ENCODE data around the gene DNM2. TPM values are rescaled to one million over a fixed set of nuclear protein-coding genes. Genes with fewer than 3 reads are reported as not detected.
A peak's percentile ranks its signal among the peaks of the same experiment; 100 is the strongest.

DNM2 gene
- total RNA-seq, 3 donors from 2014 or later, result 152 to 161 (median 158) TPM

DNA sequence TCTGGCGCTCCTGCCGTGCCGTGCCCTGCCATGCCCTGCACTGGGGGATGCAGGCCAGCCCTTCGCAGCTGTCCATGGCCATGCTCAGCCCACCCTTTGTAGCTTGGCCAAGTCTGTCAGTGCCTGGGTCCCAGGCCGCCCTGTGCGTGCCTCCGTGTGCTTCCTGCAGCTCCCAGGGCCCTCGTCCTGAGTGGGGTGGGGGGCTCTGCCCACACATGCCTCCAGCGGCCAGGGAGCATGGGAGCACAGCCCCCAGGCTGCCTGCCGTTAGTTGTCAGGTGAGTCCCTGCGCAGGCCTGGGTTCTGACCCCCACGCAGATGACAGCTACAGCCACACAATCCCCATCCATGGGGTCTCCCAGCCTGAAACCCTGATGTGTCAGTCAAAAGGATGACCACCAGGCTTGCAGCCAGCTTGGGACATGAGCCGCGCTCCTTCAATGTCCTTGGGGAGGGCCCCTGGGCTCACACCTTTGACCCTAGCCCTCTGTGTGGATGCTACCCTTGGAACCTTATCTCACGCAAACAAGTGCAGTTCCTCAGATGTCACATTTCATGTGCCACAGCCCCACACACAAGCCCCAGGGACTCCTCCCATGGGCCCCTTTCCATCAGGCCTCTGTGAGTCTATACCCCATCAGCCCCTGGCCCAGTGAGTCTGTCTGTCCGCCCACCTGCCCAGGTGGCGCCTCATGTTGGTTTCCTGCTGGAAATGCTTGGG is 93.7 kb downstream of the DNM2 start:
- H3K4me3 Mint-ChIP-seq, result no peak overlapping the region
- H3K27me3 Mint-ChIP-seq (ENCODE audit: low read depth), result no peaks in the 10 kb centered on the region
- peaks cover 23% of the 10 kb centered on the region for H3K36me3 Mint-ChIP-seq (ENCODE audit: insufficient read depth)
- H3K9me3 Mint-ChIP-seq, result no peaks in the 10 kb centered on the region
- no peak for ATAC-seq
- H3K4me1 Mint-ChIP-seq (ENCODE audit: low read depth), result peaks cover 26% of the 10 kb centered on the region
- DNase-seq, result no peak

DNA sequence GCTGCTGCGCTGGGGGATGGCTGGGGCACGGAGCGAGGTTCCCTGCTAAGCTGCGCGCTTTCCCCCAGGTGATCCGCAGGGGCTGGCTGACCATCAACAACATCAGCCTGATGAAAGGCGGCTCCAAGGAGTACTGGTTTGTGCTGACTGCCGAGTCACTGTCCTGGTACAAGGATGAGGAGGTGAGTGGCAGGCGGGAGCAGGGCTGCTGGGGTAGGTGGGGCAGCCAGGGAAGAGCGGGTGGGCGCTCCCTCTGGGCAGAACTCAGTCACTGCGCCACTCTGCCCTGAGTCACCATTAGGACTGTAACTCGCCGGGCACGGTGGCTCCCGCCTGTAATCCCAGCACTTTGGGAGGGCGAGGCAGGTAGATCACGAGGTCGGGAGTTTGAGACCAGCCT is 94.3 kb downstream of the DNM2 start:
- H3K4me3 Mint-ChIP-seq, result no peak overlapping the region
- H3K36me3 Mint-ChIP-seq (ENCODE audit: insufficient read depth), result peaks cover 23% of the 10 kb centered on the region
- no peak for ATAC-seq
- H3K9me3 Mint-ChIP-seq, result no peaks in the 10 kb centered on the region
- H3K4me1 Mint-ChIP-seq (ENCODE audit: low read depth), result peaks cover 26% of the 10 kb centered on the region
- no peaks in the 10 kb centered on the region for H3K27me3 Mint-ChIP-seq (ENCODE audit: low read depth)
- no peak for DNase-seq

DNA sequence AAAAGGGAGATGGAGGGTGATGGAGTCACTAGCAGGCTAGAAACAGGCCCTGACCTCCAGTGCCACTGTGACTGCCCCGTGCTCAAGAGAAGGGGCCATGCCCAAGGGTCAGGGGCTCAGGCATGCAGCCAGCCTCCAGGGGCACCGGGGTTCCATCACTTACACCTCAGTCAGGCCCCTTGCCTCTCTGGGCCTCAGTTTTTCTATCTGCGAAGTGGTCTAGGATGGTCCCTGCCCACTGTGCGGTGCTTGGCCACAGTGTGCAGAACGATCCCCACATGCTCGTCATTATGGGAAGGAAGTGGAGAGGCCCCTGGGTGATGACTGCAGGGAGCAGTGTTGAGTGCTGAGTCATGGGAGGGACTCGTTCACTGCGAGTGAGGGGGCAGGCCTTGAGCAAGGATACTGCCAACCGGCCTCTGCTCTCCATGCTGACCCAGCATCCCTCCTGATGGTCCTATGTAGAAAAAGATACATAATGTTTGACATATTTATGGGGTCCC is 95.1 kb downstream of the DNM2 start:
- DNase-seq (no peak), ATAC-seq (peak; percentile 64 to 84)
- peaks cover 26% of the 10 kb centered on the region for H3K4me1 Mint-ChIP-seq (ENCODE audit: low read depth)
- peaks cover 23% of the 10 kb centered on the region for H3K36me3 Mint-ChIP-seq (ENCODE audit: insufficient read depth)
- H3K9me3 Mint-ChIP-seq, result no peaks in the 10 kb centered on the region
- H3K27me3 Mint-ChIP-seq (ENCODE audit: low read depth), result no peaks in the 10 kb centered on the region
- H3K4me3 Mint-ChIP-seq, result no peak overlapping the region

DNA sequence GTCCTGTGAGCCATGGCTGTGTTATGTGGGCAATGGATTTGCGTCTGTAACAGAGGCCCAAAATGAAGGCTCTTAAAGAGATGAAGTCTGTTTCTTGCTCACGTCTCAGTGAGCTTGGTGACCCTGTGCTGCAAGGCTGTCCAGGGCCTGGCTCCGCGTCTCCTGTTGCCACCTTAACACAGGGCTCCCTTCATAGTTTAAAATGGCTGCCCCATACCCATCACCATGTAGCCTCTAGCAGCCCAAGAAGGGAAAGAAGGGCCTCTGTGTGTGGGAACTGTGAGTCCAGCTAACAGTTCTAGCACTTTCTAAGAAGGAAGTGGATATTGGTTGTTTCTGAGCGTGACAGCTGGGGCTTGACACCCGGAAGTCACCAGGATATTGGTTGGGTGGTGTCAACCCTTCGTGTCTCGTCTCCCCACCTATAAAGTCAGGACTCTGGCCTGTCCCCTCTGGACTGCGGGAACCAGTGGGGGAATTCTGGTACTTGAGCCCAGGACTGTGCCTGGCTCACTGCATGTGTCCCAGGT is 97.2 kb downstream of the DNM2 start:
- H3K27me3 Mint-ChIP-seq (ENCODE audit: low read depth), result no peaks in the 10 kb centered on the region
- peaks cover 11% of the 10 kb centered on the region for H3K4me1 Mint-ChIP-seq (ENCODE audit: low read depth)
- peaks cover 18% of the 10 kb centered on the region for H3K36me3 Mint-ChIP-seq (ENCODE audit: insufficient read depth)
- H3K9me3 Mint-ChIP-seq, result no peaks in the 10 kb centered on the region
- ATAC-seq, result no peak
- H3K4me3 Mint-ChIP-seq, result no peak overlapping the region
- no peak for DNase-seq

DNA sequence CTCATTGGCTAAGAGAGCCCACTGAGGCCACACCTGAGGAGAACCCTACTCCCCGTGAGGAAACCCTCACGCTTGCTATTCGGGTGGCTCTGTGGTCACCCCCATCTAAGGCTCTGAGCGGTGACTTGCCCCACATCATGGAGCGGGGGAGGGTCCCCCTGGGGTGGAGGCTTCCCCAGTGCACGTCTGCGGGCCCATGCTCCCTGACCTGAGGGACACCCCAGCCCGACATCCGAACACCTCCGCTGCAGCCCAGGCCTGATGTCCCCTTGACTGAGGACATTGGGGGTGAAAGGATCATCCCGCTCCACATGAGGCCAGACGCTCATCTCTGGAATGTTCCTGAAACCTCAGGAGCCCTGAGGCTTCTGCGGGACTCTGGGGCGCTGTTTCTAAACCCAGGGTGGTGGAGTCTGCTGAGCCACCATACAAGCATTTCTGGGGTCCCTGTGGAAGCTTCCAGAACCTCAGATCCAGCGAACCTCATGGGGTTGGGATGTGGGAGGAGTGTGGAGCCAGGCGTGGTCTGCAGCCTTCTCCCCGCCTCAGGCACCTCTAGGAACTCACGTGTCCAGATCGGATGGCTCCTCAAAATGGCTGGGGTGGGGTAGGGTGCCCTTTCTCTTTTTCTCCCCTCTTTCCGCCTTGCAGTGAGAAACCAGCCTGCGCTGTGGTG is 98.2 kb downstream of the DNM2 start:
- peaks cover 14% of the 10 kb centered on the region for H3K4me1 Mint-ChIP-seq (ENCODE audit: low read depth)
- no peak for DNase-seq
- no peaks in the 10 kb centered on the region for H3K27me3 Mint-ChIP-seq (ENCODE audit: low read depth)
- ATAC-seq, result no peak
- H3K36me3 Mint-ChIP-seq (ENCODE audit: insufficient read depth), result peaks cover 25% of the 10 kb centered on the region
- no peaks in the 10 kb centered on the region for H3K9me3 Mint-ChIP-seq
- H3K4me3 Mint-ChIP-seq, result no peak overlapping the region

DNA sequence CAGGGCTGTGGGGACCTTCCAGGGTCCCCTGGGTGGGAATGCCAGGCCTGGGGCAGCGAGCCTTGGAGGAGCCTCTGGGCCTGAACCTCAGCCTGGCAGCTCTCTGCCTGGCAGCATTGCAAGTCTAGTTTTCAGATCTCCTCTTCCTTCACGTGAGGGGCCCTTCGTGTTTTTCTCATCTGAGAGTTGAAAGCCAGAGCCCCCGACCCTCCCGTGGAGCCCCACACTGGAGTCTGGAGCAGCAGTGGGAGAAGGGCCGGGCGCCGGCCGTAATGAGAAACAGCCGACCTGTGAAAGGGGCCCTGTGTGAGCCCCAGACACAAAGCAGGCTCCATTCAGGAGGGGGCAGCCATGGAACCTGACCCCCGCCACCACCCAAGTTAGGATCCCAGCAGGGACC is 98.8 kb downstream of the DNM2 start:
- Mint-ChIP-seq H3K4me1 (ENCODE audit: low read depth) (peaks cover 14% of the 10 kb centered on the region), H3K9me3 (no peaks in the 10 kb centered on the region), H3K36me3 (ENCODE audit: insufficient read depth) (peaks cover 26% of the 10 kb centered on the region), H3K27me3 (ENCODE audit: low read depth) (no peaks in the 10 kb centered on the region), H3K4me3 (no peak overlapping the region)
- ATAC-seq, result no peak
- DNase-seq, result no peak

DNA sequence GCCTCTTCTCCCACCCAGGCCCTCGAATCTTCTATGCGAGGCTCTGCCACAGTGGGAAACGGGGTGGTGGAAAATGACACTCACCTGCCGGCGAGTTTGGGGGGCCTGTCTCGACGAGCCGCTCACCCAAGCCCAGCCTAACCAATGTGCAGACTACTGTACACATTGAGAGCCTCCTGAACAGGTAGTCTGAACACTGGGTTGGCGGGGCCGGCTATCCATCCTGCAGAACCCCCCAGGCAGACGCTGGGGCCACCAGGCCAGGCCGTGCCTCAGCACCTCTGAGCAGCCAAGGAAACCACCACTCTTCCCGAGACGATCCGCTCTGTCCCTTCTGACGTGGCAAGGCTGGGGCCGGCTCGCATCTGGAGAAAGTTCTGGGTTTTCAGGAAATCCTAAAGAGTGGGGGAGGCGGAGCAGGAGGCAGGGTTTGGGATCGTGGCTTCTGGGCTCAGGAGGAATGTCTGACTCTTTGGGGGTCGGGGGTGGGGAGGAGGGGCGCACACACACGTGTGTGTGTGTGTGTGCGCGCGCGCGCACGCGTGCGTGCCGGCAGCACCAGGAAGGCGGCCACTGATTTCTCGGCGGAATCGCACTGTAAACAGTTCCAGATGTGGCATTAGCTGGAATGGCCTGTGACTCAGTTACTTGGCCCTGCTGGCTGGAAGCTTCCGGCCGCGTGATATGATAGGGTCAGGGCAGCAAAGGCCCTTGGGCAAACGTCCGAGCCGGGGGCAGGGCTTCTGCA is 99.6 kb downstream of the DNM2 start:
- H3K36me3 Mint-ChIP-seq (ENCODE audit: insufficient read depth), result peaks cover 26% of the 10 kb centered on the region
- no peaks in the 10 kb centered on the region for H3K27me3 Mint-ChIP-seq (ENCODE audit: low read depth)
- ATAC-seq (no peak), DNase-seq (no peak)
- peaks cover 14% of the 10 kb centered on the region for H3K4me1 Mint-ChIP-seq (ENCODE audit: low read depth)
- H3K9me3 Mint-ChIP-seq, result no peaks in the 10 kb centered on the region
- H3K4me3 Mint-ChIP-seq, result no peak overlapping the region

DNA sequence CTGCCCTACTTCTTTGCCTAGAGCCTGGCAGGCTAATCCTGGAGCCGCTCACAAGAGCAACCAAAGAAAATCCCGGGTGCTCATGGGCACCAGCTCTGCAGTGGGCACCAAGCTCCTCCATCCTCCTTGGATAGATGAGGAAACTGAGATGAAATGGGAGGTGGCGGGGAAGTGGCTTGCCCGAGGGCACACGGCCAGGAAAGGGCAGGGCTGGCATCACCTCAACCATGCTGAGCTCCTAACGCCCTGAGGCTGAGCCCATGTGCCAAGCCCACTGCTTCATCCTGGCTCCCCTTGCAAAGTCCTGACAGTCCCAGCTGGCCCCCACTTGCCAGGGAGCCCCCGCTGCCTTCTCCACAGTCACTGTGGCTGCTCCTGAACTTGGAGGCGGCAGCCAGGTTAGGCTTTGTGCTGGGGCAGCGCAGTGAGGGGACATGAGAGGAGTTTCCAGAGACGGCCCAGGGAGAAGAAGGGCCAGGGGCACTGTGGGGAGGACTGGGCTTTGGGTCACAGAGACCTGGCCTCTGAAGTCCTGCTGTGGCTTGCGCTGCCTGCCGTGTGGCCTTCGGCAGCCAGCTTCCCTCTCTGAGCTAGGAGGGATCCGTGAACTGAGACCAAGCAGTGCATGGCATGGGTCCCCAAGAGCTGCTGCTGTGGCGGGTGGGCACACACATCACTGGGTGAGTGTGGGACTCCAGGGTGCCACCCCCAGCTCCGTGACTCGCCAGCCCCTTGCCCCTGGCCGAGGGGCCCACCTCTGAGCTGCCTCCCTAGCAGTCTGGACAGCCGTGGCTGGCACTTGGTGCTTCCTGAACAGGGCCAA is 100.6 kb downstream of the DNM2 start:
- peaks cover 22% of the 10 kb centered on the region for H3K36me3 Mint-ChIP-seq (ENCODE audit: insufficient read depth)
- peaks cover 7% of the 10 kb centered on the region for H3K4me1 Mint-ChIP-seq (ENCODE audit: low read depth)
- no peaks in the 10 kb centered on the region for H3K9me3 Mint-ChIP-seq
- no peaks in the 10 kb centered on the region for H3K27me3 Mint-ChIP-seq (ENCODE audit: low read depth)
- no peak overlapping the region for H3K4me3 Mint-ChIP-seq
- DNase-seq (no peak), ATAC-seq (no peak)

DNA sequence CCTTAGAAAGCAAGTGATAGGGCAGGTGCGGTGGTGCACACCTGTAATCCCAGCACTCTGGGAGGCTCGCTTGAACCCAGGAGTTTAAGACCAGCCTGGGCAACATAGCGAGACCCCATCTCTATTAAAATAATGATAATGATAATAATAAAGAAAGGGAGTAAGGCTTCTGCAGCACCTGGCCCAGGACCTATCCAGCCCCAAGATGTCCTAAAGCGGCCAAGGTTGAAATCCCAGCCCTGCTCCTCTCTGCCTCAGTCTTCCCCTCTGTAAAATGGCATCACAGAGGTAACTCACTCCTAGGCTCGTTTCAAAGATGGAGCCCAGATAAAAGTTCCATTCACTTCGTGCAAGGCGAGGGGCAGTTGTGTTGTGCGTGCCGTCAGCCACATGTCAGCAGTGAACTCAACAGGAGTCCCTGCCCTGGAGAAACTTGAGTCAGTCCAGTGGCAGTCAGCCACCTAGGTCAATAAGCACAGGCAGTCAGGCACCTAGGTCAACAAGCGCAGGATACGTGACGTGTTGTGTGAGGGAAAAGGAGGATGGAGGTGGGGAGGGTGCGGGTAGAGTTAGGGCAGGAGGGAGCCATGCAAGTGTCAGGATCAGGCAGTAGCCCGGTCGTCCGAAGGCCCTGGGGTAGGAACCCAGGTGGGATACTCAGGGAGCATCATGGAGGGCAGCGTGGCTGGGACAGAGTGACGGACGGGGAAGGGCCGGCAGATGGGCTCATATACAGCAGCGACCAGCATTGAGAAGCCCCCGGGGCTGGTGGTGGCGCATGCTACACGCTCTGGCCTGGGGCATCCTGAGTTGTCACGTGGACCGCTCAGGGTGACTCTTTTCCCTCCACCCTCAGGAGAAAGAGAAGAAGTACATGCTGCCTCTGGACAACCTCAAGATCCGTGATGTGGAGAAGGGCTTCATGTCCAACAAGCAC is 101.5 kb downstream of the DNM2 start:
- no peak for ATAC-seq
- H3K4me1 Mint-ChIP-seq (ENCODE audit: low read depth), result peaks cover 7% of the 10 kb centered on the region
- no peak for DNase-seq
- no peak overlapping the region for H3K4me3 Mint-ChIP-seq
- H3K36me3 Mint-ChIP-seq (ENCODE audit: insufficient read depth), result peaks cover 23% of the 10 kb centered on the region
- H3K27me3 Mint-ChIP-seq (ENCODE audit: low read depth), result no peaks in the 10 kb centered on the region
- H3K9me3 Mint-ChIP-seq, result no peaks in the 10 kb centered on the region

DNA sequence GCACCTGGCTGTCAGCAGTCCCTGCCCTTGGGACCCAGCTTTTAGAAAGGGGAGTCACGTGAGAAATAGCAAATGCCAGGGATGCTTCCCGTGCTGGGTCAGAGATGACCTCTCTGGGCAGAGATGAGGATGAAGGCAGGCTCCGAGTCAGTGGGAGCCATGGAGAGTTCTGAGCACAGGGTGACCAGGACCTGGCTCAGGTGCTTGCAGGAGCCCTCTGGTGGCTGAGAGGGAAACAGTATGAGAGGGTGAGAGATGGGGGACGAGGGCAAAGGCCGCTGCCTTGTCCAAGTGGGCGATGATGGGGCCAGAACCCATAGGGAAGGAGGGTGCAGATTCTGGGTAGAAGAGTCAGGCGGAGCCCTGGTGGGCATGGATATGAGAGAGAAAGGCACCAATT is 102.3 kb downstream of the DNM2 start:
- no peak for DNase-seq
- H3K9me3 Mint-ChIP-seq, result no peaks in the 10 kb centered on the region
- H3K4me3 Mint-ChIP-seq, result no peak overlapping the region
- peaks cover 23% of the 10 kb centered on the region for H3K36me3 Mint-ChIP-seq (ENCODE audit: insufficient read depth)
- ATAC-seq, result peak; percentile 58 to 68
- no peaks in the 10 kb centered on the region for H3K27me3 Mint-ChIP-seq (ENCODE audit: low read depth)
- peaks cover 2% of the 10 kb centered on the region for H3K4me1 Mint-ChIP-seq (ENCODE audit: low read depth)

DNA sequence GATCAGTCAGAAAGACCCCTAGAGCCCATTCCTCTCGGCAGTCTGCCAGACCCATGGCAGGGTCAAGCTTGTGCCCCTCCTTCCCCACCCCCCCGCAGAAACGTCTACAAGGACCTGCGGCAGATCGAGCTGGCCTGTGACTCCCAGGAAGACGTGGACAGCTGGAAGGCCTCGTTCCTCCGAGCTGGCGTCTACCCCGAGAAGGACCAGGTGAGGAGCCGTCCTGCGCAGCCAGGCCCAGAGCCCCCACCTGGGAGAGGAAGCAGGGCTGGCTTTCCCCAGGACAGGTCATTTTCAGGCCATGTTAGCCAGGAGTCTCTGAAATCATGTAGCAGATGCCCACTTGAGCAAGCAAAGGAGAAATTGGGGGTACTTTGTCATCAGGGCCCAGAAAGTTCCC is 105.8 kb downstream of the DNM2 start:
- Mint-ChIP-seq H3K4me1 (ENCODE audit: low read depth) (peaks cover 2% of the 10 kb centered on the region), H3K36me3 (ENCODE audit: insufficient read depth) (peaks cover 29% of the 10 kb centered on the region), H3K4me3 (no peak overlapping the region), H3K9me3 (no peaks in the 10 kb centered on the region), H3K27me3 (ENCODE audit: low read depth) (no peaks in the 10 kb centered on the region)
- DNase-seq, result no peak
- no peak for ATAC-seq

DNA sequence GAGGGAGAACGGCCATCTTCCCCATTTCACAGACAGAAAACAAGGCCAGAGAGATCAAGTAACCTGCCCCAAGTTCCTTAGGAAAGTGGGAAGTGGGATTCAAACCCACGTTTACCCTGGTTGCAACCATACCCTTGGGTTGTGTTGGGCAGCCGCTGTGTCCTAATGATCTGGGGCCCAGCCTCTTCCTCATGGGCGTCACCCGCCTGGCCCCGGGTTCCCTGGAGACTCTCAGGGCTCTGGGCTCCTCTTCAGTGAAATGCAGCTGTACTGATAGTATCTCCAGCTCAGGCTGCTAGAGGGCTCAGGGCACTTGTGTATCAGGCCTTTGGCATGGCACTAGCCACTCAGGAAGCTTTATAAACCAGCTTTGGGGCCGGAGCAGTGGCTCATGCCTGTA is 108.4 kb downstream of the DNM2 start:
- Mint-ChIP-seq H3K27me3 (ENCODE audit: low read depth) (no peaks in the 10 kb centered on the region), H3K4me1 (ENCODE audit: low read depth) (no peaks in the 10 kb centered on the region), H3K36me3 (ENCODE audit: insufficient read depth) (peaks cover 12% of the 10 kb centered on the region), H3K4me3 (no peak overlapping the region), H3K9me3 (no peaks in the 10 kb centered on the region)
- ATAC-seq (no peak), DNase-seq (no peak)

DNA sequence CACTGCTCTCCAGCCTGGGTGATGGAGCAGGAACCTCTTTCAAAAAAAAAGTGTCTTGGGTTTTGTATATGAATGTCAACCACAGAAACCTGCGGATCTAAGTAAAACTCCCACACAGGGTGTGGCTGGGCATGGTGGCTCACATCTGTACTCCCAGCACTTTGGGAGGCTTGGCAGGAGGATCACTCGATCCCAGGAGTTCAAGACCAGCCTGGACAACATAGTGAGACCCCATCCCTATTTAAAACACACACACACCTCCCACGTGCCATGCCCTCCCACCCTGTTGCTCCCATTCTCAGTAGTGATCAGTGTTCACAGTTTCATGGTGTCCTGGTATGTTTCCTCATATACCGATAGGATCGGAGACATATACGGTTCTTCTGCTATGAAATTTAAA is 109.0 kb downstream of the DNM2 start:
- DNase-seq (no peak), ATAC-seq (no peak)
- Mint-ChIP-seq H3K36me3 (ENCODE audit: insufficient read depth) (peaks cover 12% of the 10 kb centered on the region), H3K27me3 (ENCODE audit: low read depth) (no peaks in the 10 kb centered on the region), H3K4me1 (ENCODE audit: low read depth) (no peaks in the 10 kb centered on the region), H3K9me3 (no peaks in the 10 kb centered on the region), H3K4me3 (no peak overlapping the region)

Measured in activated T-cell treated with anti-CD3 and anti-CD28 coated beads, Interleukin-2, amount 50 U/mL, for 4 hours (primary cell).